Dermis microvascular lymphatic vessel endothelial cell (primary cell): ENCODE data around the gene PXK. TPM values are rescaled to one million over a fixed set of nuclear protein-coding genes. Genes with fewer than 3 reads are reported as not detected.

Source experiments
- DNase-seq, 2 donors: peaks; one replicate each; pipeline versions ENCODE4 v3.0.0 to v3.0.0-alpha.2; 2010; ENCODE audit warnings: low read depth in 2 of 2
- total RNA-seq: library from RNA; depleted of rRNA; stranded (reverse); fragments of >200 nt; gene quantifications from 2 replicates; pipeline ENCODE4 v1.2.1, GENCODE V29; 2014

Gene PXK
- total RNA-seq, 1 donor from 2014 or later: 18.0 TPM

GRCh38 chr3:58347984-58348383 is 15.3 kb downstream of the PXK start:
- no peak for DNase-seq

DNA sequence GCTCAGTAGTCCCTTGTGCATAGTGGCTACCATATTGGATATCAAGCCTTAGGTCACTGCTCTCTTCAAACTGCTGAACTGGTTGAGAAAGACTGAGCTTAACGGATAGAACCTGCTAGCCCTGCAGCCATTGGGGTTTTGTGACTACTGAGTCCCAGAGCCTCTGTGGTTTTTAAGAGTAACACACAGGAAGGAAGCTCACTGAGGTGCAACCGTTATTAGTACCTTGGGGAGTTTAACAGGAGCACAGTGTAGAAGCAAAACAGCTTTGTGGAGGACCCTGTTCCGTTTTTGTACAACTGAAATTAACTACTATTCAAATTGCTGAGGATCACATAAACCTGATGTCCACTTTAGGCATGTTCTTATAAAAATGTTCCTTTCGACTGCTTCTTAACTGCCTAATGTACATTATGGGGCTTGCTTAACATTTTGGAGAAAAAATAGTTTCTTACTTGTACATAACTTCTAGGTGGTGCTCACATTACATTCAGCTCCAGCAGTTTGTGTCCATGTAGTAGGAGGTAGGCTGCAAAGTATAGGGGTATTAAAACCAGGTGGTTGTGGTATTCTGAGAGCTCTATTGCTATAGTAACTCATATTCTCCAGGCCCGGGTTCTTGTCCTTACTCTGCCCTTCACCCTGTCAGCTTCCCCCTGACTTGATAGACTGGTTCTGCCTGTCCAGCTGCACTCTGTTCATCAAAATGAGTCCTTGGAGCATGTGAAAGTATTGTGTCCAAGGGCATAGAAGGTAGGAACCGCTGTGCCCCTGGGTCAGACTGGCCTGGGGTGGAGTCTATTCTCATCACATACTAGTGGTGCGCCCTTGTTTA is 17.3 kb downstream of the PXK start:
- no peak for DNase-seq

DNA sequence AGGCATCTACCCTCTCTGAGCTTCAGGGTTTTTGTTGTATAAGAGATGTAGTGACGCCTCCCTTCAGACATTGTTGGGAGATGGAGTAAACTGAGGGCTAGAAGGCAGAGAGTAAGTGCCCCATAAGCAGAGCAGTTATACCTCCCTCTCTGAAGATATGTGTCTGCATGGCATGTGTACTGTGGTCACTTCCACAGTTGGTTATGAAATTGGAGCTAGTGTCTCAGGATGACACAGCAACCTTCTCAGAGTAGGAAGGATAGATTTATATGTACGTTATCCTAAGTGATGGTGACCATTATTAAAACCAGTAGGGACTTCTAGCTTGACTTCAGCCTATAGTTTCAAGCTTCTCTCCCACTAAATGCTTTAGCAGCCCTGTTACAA is 17.9 kb downstream of the PXK start:
- DNase-seq: no peak

GRCh38 chr3:58351920-58352319 is 19.2 kb downstream of the PXK start:
- DNase-seq: no peak

DNA sequence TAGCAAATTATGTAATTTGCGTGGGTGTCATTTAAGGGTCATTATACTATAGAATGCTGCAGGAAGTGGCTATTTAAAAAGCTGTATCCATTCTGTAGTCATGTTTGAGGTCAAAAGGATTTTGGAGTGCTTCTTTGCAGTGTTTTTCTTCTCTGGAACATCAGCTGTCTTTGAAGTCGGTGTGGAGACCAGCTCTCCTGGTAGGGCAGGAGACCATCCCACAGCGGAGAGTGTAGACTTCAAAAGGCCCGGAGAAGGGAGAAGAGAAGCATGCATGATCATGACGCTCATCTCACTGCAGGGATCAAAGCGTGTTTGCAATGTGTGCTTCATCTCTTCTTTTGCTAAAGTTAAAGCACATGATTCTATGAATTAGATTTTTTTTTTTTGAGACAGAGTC is 19.9 kb downstream of the PXK start:
- DNase-seq: no peak

DNA sequence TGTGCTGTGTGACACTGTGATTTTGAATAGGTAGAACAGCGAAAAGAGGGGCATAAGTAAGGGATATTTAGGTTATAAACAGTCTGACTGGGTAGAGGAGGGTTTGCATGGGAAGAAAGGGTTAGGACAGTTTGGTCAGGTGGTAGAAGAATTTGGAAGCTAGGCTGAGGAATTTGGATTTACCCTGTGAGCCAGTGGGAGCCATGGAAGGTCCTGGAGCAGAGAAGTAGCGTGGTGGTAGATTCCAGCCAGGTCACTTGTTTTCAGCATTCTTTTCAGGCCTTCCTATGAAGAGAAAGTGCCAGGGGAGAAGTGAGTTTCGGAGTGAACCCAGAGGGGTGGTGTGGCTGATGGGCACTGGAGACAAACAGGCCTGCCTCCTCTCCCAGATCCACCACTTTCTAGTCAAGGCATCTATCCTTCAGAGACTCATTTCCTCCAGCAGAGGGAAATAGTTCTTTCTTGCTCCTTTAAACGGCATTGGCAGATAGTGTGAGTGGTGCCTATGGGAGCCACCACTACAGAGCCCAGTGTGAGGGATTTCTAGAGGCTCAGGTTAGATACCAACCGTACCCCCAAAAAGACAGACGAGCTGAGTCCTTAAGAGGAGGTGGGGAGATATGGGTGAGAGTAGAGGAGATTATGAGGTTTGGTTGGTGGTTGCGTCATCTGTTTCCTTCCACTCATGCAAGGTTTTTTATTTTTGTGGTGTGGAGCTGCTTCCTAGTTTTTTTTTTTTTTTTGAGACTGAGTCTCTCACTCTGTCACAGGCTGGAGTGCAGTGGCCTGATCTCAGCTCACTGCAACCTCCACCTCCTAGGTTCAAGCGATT is 21.2 kb downstream of the PXK start:
- DNase-seq: no peak

DNA sequence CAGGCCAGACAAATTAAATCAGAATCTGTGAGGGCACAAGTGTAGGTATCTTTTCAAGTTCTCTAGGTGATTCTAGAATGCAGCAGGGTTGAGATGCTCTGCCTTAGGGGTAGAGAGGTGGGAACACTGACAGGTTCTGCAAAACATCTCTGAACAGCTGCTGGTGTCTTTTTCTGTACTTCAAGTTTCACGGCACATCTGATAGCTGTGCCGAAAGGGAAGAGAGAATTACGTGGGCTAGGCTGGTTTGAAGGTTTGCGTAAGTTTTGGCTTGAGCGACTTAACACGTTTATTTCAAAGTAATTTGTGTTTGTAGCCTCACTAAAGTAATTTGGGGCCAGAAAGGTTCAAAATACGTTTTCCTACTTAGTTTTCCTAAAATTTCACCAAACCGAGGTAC is 22.5 kb downstream of the PXK start:
- DNase-seq: no peak

GRCh38 chr3:58356054-58356453 is 23.4 kb downstream of the PXK start:
- DNase-seq: no peak

GRCh38 chr3:58357402-58357801 is 24.7 kb downstream of the PXK start:
- DNase-seq: no peak

- no peak for DNase-seq
Measured at GRCh38 chr3:58358092-58358491, 25.4 kb downstream of the PXK start.

DNA sequence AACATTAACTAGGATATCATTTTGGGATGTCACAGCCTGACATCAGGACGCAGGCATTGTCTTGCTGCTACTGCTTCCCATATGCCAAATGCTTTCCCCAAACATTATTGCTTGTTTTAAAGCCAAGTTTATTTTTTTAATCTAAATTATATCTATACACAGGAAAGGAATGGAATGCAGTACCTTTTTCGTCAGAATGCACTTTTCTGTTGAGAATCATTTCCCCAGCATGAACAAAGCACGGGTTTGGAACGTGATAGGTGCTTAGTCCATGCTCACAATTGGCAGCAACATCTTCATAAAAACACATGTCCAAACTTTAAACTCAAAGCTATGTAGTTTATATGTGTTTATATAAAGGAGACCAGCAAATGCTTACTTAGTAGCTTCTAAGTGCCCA is 26.1 kb downstream of the PXK start:
- DNase-seq: no peak

- DNase-seq: no peak
Measured at GRCh38 chr3:58359621-58360020, 26.9 kb downstream of the PXK start.

GRCh38 chr3:58361866-58362265 is 29.2 kb downstream of the PXK start:
- no peak for DNase-seq

GRCh38 chr3:58366699-58367098 is 34.0 kb downstream of the PXK start:
- no peak for DNase-seq

DNA sequence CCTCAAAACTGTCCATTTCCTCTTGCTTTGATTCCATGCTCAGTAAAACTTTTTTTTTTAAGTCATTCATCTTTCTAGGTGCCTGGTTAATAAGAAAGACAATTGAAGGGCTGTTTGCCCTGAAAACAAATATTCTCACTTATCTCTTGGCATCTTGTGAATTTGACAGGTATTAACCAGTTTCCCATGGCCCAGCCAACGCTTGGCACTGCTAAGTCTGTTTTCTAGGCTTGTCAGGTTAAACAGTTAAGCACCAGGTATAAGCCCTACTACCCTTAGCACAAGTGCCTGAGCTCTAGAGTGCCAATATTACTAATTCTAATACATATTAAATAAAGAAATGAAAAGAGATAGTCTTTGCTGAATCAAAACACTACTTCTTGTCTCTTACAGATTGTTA is 36.3 kb downstream of the PXK start:
- DNase-seq: no peak

GRCh38 chr3:58369876-58370275 is 37.2 kb downstream of the PXK start:
- DNase-seq: no peak

DNA sequence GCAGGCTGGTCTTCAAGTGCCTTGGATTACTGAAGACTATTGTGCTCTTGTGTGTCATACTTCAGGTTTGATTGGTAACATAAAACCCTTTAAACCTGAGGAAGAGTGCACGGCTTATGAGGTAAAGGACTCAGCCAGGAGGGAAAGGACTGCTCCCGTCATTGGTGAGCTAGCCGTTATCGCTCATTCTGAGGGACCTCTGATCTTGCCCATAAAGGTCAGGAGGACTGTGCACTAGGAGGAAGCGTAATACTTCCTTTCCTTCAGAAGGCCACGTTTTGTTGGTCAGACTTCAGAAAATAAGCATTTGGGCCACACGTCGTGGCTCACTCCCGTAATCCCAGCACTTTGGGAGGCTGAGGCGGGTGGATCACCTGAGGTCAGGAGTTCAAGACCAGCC is 37.7 kb downstream of the PXK start:
- DNase-seq: no peak

- no peak for DNase-seq
Measured at GRCh38 chr3:58371754-58372153, 39.1 kb downstream of the PXK start.

- DNase-seq: no peak
Measured at GRCh38 chr3:58375254-58375653, 42.6 kb downstream of the PXK start.

- no peak for DNase-seq
Measured at GRCh38 chr3:58377168-58377567, 44.5 kb downstream of the PXK start.

- DNase-seq: no peak
Measured at GRCh38 chr3:58377750-58378149, 45.1 kb downstream of the PXK start.

- DNase-seq: no peak
Measured at GRCh38 chr3:58379351-58380073, 46.8 kb downstream of the PXK start.
